ENCODE measurements around the gene ZP1.

DNA sequence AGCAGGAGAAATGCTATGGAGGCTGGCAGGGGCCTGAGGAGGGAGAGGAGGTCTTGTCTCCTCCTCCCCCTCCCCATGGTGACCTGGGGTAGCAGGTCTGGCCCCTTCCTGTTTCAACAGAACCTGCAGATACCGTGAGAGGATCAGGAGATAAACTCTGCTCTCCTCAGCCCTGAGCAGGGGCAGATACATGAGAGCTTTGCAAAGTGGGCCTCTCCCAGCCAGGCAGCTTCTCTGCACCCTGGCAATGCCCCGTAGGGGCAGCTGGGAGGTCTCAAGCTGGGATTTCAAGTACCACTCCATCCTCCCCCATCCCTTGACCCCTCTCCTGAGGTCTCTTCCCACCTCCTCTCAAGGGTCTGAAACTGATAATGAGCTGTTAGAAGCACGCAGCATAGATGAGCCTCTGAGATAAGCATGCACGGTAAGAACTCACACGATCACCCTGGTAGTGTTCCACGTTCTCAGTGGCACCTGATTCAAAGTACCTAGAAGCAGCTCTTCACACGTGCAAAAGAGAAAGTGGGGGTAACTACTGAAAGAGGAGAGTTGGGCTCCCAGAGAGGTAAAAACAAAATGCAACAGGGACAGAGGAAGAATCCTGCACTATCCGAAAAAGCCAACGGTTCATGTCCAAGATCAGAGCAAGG is 30.4 kb upstream of the ZP1 start:
- TF ChIP-seq, protein P1, sequence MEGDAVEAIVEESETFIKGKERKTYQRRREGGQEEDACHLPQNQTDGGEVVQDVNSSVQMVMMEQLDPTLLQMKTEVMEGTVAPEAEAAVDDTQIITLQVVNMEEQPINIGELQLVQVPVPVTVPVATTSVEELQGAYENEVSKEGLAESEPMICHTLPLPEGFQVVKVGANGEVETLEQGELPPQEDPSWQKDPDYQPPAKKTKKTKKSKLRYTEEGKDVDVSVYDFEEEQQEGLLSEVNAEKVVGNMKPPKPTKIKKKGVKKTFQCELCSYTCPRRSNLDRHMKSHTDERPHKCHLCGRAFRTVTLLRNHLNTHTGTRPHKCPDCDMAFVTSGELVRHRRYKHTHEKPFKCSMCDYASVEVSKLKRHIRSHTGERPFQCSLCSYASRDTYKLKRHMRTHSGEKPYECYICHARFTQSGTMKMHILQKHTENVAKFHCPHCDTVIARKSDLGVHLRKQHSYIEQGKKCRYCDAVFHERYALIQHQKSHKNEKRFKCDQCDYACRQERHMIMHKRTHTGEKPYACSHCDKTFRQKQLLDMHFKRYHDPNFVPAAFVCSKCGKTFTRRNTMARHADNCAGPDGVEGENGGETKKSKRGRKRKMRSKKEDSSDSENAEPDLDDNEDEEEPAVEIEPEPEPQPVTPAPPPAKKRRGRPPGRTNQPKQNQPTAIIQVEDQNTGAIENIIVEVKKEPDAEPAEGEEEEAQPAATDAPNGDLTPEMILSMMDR (IDR thresholded peaks at IDR 0.05): no peak
- no peak for TF ChIP-seq POLR2AphosphoS5 (IDR thresholded peaks at IDR 0.05)

Data from breast epithelium (tissue), 3 donors.